ENCODE measurements around the gene STAG1.
"Not testable (repeated sequence)": the region's sequence is repeated elsewhere in the genome, so short reads cannot be mapped to it uniquely, and the experiment has no call there.

STAG1 gene

DNA sequence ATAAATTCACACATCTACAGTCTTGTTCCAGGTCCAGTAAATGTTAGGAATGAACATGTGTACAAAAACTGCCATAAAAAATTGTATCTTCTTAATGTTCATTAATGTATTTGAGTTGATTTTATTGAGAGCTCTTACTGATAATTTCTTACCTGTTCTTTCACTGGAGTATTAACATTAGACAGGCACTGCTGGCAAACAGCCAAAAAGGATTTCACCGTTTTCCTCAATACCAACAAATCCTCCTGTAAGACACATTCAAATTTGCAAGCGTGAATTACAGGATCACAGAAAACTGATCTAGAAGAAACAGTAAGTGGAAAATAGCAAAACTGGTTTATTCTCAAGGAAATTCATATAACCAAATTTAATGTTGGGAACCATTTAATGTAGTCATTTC is 374.7 kb downstream of the STAG1 start:
- no peak for DNase-seq

DNA sequence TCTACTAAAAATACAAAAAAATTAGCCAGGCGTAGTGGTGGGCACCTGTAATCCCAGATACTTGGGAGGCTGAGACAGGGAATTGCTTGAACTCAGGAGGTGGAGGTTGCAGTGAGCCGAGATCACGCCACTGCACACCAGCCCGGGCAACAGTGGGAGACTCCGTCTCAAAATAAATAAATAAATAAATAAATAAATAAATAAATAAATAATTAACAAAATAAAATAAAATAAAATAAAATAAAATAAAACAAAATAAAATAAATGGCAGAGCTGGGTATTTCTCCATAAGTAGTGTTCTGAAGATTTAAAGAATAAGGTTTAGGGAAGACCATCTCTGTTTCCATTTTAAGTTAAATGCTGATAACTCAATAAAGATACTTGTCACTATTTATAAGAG is 376.4 kb downstream of the STAG1 start:
- DNase-seq: not testable (repeated sequence)

DNA sequence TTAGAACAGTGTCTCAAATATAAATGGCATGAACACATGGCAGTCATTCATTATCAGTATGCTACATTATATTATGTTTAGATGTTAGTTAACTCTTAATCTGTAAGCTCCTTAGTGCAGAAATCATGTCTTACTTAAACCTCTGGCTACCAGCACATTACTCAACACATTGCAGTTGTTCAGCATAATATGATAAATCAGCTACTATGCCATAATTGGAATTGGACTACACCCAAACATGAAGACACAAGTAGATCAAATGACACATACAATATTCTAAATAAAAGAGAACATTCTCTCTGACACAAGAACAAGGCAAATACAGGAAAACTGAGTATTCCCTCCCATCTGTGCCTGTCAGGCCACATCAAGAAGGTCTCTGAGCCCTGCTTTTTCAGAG is 385.9 kb downstream of the STAG1 start:
- DNase-seq: no peak

DNA sequence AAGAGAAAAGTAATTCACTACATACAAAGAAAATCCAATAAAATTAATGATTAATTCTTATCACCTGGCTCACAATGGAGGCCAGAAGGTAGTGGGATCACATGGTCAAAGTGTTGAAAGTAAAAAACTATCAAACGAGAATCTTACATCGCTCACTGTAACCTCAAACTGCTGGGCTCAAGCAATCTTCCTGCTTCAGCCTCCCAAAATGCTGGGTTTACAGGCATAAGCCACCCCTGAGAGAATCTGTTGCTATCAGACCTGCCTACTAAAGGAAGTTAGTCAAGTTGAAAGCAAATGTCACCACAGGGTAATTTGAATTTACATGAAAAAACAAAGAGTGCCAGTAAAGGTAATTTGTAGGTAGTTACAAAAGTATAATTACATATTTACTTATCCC is 398.7 kb downstream of the STAG1 start:
- no peak for DNase-seq

DNA sequence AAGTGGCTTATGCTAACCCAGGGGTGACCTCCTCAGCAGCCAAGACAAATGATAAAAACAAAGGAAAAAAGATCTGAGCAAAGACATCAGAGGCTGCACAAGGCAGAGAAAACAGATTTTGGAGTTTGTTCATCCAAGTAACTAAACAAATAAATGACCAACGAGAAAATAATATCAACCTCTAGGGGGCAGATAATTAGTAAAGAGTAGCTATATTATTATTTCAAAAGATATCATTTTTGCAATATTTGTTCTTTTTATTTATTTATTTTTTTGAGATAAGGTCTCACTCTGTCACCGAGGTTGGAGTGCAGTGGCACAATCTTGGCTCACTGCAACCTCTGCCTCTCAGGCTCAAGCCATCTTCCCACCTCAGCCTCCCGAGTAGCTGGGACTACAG is 400.3 kb downstream of the STAG1 start:
- no peak for DNase-seq

DNA sequence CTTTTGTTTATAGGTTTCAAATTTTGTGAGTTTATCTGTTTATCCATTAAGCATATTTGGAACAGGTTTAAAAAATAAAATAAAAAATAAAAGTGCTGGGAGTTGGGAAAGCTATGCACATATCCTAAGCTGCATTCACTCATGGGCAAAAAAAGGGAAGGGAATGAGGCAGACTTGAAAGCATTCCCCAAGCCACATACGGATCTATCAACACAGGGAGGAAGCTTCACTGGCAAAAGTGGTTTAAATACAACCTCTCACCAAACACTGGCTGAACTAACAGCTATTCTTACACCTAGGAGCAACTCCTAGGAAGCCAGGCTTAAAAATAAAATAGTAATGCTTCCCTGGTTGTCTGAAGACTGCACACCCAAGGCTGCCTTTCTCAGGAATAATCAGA is 400.8 kb downstream of the STAG1 start:
- DNase-seq: no peak

DNA sequence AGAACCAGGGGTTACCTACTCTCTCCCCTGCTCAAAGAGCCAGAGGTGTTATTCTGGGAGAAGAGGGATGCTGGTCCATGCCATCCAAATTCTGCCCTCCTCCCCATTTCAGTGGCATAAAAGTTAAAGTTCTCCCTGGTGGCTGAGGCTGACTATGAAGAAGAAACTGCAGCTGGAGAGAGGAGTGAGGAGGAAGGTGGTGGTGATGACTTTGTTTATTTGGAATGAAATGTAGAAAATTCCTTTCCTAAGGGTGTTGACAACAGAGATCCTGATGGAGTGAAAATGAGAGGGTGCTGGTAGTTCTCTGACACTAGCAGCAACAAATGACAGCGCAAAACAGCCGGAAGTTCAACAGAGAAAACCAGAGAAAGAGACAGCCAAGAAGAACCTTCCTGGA is 401.6 kb downstream of the STAG1 start:
- no peak for DNase-seq

DNA sequence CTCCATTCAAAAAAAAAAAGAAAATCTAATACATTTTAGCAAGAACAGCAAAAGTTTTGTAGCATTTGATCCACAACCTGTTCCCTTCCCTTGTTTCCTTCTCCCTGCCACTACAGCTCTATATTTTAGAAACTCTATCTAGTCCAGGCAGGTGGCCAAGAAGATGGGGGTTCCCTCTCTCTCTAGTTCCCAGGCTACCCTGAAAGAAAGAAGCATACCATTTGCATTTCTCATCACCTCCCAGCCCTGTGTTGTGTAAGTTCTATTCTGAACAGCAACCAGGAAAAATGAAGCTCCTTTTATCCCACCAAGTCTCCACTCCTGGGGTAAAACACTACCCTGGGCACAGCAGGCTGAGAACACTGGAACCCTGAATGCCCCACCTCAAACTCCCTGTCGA is 402.0 kb downstream of the STAG1 start:
- DNase-seq: no peak

DNA sequence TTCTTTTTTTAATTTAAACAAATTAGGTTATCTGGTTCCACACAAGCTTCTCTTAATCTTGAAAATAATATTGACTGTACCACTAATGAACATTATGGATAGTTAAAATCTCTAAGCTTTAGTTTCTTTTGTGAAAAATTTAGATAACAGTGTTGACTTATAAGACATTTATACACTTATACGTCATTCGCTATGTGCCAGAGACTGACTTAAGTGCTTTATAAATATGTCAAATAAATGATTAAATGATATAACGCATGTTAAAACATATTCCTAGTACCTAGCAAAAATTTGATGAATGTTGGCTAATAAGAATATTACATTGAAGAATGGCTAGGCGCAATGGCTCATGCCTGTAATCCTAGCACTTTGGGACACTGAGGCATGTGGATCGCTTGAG is 405.7 kb downstream of the STAG1 start:
- DNase-seq: no peak

DNA sequence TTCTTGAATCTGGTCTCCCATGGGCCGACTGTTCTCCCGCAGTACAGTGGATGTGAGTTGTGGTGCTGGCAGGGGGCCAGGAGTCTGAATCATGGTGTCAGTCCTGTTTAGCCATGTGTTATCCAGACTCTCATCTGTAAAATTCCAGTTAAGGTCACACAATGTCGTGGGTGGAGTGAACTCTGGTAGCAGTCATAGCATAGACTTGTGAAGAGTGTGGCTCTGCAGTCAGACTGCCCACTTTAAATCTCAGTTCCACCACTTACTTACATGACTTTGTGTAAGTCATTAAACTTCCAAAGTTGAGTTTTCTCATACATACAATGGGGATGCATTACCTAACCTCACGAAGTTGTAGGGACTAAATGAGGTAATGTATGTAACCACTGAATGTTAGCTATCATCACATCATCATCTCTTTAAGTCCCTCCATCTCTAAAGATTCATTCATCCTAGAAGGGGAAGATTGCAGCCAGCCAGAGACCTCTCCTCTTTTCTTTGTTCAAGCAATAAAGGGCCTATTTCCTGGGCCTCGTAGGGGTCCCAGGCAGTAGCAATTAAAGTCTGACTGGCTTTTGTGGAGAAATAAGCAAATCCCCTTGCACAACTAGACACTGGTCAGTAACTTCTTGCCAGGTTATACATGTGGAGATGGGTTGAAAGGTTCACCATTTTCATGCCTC is 408.2 kb downstream of the STAG1 start:
- no peak for DNase-seq

DNA sequence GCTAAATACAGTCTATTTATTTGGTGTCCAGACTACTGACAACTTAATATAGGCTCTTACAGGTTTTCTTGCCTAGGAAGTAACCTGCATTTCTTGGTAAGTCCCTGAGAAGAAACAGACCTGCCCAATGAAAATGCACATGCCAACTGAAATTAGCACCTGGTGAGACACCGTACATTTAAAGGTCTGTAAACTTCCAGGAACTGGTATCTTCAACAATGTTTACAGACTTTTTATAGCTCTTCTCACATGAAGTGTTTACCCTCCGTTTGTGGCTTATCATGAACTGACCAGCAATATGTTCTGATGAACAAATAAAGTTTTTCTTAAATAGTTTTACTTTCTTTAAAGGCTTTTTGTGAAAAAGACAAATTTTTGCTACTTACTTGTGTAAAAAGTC is 408.7 kb downstream of the STAG1 start:
- no peak for DNase-seq

DNA sequence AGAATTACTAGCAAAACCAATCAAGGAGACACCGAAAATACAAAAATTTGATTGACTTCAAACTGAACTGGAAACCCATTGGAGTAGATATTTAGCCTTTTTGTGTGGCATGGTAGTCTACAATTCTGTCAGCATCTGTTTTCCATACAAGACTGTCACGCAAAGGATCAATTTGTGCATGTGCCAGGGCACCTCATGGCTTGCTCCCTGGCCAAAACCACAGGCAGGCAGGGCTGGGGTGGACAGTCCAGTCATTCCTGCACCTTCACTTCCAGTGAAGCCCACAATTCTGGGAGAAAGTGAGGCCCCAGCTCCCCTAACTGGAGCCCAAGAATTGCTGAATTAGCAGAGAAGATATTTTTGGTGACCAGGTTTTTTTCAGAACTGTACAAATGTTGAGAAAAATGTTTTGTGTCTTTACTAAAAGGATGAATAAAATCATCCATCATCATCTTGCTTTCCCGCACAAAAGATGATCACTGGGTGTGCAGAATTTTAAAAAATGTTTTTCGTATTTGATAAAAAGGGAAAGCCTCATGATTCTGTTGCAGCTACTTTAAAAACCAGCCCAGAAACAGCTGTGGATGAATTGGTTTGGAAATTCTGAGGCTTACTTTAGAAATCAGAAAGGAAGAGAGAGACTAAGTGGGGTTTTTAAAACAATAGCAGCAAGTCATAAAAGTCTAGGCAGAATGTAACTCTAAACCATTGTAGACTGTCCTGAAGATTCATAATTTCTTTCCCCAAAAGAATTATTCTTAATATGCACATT is 415.7 kb downstream of the STAG1 start:
- DNase-seq: no peak

DNA sequence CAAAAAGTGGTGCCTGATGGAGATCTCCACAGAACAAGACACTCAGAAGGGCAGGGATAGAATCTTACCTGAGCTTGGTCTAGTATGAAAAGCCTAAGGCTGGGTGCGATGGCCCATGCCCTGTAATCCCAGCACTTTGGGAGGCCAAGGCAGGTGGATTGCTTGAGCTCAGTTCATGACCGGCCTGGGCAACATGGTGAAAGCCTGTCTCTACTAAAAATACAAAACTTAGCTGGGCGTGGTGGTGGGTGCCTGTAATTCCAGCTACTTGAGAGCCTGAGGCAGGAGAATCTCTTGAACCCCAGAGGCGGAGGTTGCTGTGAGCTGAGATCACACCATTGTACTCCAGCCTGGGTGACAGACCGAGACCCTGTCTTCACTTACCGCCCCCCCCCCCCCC is 417.5 kb downstream of the STAG1 start:
- DNase-seq: not testable (repeated sequence)

DNA sequence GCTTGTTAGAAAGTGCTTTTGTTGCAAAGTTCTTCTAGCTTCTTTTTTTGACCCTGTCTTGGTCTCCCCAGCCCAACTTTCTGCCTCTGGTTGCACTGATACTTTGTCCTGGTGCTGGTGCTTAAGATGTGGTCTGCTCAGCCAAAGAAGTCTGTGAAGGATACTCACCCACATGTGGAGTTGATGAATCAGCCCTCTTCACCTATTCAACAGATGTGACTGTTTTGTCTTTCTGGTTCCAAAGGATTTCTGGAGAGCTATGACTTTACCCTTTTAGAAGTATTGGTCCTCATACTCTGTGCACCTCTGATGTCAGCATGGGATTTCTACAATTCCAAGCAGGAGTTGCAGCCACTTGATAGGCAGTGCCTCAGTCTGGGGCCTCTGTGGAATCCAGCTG is 418.0 kb downstream of the STAG1 start:
- no peak for DNase-seq

DNA sequence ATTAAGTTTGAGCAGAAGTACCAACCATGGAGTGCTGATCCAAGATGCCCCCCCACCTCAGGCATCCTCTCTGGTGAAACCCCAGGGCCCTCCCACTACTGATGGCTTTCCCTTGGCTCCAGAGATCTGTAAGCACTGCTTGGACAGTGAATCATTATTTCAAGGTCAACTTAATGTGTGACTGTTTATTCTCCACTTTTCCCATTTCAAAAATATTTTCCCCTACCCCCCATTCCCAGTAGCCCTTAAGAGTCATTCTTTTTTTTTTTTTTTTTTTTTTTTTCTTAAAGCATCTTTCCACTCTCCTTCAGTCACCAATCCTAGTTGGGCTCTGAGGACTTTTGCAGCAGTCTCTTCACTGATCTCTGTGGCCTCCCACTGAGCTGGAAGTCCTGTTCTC is 419.4 kb downstream of the STAG1 start:
- no peak for DNase-seq

DNA sequence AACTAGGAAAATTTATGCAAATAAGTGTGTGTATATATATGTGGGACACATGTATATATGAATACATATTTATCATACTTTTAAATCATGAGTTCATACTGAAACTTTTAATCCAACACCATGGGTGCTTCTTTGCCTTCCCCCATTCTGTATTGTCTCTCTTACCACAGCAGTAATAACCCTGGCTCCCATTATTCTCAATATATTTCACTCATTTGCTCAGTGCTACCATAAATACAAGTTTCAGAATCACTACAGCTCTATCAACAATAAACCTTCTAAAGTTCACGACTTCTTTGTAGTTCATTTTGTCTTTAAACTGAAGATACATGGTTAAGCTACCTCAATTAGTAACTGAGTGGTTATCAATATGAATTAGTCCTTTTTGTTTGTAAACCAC is 419.9 kb downstream of the STAG1 start:
- DNase-seq: no peak

DNA sequence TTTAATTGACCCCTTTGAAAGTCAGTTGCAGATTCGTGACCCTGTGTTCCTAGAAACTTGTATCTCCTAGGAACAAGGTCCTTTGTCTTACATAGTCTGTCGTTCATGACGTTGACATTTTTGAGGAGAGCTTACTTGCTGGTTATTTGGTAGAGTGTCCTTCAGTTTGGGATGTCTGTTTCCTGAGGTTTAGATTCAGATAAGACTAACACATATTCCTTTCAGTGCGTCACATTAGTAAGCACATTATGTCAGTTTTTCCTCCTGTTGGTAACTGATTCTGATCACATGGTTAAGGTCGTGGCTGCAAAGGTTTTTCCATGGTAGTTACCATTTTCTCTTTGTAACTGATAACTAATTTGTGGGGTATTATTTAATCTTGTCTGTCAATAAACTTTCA is 421.3 kb downstream of the STAG1 start:
- no peak for DNase-seq

DNA sequence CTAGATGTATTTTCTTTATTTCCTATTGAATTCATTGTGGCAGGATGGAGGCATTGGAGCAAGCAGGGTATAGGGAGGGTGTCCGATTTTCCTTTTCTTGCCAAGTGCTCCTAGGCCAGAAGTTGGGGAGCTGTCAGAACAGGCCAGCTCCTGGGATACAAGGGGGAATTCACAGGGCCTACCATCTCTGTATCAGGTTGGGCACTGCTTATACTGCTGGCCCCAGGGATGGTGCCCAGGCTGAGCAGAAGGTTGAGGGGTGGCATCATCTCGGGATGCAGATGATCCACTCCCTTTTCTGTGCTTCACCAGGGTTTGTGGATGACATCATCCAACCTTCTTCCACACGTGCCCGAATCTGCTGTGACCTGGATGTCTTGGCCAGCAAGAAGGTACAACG is 422.6 kb downstream of the STAG1 start:
- no peak for DNase-seq

DNA sequence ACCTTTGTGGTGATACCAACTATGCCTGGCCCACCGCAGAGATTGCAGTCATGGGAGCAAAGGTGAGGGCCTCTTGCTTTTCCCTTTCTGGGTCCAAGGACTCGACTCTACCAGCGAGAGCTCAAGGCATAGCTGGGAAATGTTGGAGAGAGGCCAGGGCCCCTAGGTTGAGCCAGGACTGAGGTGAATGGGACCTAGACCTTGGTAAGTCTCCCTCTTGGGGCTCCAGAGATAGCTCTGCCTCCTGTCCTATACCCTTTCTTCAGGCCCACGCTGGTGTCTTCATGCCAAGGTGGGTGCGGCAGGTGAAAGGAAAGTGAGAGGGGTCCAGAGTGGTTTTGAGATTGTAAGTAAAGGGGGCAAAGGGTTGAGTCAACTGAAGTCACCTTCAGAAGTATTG is 424.5 kb downstream of the STAG1 start:
- no peak for DNase-seq

DNA sequence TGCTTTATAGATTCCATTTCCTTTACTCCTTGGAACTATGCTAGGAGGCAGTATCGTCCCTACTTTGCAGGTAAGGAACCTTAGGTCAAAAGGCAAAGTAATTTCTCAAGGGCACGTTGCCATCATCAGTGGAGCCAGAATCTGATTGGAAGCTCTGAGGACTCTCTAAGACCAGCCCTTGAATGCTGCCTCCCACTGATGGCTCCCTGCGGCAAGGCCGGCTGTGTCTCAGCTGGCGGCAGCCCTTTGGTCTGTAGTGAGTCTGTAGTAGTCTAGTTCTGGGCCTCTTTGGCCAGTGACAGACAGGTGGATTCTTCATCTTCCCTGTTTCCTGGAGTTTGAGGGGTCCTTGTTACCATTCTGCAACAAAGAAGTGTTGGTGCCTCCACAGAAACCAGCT is 425.9 kb downstream of the STAG1 start:
- no peak for DNase-seq

DNA sequence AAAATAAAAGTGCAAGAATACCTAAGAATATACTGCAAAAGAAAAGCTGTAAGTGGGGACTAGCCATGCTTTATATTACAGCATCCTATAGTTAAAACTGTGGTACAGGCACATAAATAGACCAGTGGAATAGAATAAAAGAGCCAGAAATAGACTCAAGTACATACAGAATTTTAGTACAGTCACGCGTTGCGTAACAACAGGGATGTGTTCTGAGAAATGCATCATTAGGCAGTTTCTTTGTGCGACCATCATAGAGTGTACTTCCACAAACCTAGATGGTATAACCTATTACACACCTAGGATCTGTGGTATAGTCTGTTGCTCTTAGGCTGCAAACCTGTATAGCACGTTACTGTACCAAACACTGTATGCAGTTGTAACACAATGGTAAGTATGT is 440.2 kb downstream of the STAG1 start:
- no peak for DNase-seq

DNA sequence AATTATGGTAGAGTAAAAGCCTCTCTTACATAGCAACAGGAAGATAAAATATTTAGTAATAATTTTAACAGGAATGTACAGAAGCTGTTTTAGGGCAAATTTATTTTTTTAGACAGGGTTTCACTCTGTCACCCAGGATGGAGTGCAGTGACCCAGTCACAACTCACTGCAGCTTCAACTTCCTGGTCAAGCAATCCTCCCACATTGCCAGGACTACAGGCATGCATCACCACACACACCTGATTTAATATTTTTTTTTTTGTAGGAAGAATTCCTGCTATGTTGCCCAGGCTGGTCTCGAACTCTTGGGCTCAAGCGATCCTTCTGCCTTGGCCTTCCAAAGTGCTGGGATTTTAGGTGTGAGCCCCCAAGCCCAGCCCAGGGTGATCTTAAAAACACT is 440.9 kb downstream of the STAG1 start:
- no peak for DNase-seq

DNA sequence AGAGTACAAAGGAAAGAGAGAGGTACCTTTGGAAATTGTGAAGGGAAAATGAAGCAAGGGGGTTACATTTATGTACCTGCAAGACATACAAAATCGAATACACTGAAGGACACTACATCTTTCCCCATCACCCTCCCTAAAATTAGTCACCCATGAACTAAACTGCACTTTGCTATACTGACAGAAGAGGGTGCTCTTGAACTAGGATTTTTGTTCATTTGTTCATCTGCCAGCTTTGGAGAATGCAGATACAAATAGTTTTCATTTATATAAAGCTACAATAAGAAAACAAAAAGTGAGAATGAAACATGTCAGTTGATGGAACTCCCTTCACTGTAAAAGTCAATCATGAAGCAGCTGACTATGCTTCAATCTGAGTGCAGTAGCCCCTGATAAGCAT is 446.3 kb downstream of the STAG1 start:
- DNase-seq: no peak

DNA sequence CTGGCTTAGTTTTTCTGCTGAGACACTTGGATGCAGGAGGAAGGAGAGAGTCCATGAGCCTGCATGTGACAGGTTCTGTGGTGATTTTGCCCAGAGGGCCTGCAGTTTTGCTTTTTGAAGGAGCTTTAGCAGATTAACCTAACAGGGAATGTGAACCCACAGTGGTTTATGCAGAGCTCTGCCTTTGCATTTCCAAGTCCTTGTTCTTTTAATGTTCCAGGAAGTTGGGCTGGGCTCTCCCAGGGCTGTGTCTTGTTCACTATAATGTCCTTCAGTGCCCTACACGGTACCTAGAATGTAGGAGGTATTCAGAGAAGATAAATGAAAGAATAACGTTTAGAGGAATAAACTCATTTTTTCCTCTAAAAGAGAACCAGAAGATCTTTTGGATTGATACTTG is 451.7 kb downstream of the STAG1 start:
- DNase-seq: no peak

DNA sequence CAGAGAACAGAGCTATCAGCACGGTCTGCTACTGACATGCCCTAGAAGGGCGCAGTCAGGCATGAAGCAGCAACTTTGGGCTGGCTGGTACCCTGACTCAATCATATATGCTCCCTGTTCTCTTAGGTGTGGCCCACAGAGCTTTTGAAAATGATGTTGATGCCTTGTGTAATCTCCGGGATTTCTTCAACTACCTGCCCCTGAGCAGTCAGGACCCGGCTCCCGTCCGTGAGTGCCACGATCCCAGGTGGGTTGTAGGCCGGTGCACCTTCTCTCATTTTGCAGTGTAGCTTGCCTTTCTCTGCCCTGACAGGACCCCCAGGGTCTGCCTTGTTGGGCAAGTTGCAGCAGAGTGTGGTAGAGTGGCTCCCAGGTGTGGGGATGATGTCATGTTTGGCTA is 454.4 kb downstream of the STAG1 start:
- DNase-seq: no peak

Data from NCI-H187 treated with DMSO at 0.1 percent for 48 hours (cell line).